Measurements from ENCODE around the gene BCL2L11. TPM values are rescaled to one million over a fixed set of nuclear protein-coding genes. Genes with fewer than 3 reads are reported as not detected.

BCL2L11 gene
- total RNA-seq, 1 donor: 2.2 TPM

DNA sequence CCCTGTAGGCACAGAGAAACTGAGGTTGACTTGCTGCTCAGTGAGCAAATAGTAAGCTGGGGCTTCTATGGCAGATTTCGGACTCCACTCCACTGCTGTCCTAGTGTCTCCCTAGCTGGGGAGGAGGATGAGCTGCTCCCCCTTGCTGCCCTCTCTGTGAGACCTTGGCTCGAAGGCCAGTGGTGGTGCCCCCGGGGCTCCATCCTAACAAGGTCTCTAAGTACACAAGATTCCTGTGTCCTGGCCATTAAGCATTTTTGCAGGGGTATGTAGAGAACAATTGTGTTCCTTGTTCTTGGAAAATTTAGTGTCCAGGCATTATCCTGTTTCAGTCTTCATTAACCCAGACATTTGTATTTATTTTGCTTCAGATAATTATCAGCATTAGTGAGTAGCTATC, 21.3 kb upstream of the BCL2L11 start:
- no peak for DNase-seq (ENCODE audit: low read depth)
- no peak overlapping the region for H3K4me3 ChIP-seq (ENCODE audit: low read depth, low read length)
- TF ChIP-seq, protein P1, sequence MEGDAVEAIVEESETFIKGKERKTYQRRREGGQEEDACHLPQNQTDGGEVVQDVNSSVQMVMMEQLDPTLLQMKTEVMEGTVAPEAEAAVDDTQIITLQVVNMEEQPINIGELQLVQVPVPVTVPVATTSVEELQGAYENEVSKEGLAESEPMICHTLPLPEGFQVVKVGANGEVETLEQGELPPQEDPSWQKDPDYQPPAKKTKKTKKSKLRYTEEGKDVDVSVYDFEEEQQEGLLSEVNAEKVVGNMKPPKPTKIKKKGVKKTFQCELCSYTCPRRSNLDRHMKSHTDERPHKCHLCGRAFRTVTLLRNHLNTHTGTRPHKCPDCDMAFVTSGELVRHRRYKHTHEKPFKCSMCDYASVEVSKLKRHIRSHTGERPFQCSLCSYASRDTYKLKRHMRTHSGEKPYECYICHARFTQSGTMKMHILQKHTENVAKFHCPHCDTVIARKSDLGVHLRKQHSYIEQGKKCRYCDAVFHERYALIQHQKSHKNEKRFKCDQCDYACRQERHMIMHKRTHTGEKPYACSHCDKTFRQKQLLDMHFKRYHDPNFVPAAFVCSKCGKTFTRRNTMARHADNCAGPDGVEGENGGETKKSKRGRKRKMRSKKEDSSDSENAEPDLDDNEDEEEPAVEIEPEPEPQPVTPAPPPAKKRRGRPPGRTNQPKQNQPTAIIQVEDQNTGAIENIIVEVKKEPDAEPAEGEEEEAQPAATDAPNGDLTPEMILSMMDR (IDR thresholded peaks at IDR 0.05; ENCODE audit: insufficient read depth, low read length): no peak

DNA sequence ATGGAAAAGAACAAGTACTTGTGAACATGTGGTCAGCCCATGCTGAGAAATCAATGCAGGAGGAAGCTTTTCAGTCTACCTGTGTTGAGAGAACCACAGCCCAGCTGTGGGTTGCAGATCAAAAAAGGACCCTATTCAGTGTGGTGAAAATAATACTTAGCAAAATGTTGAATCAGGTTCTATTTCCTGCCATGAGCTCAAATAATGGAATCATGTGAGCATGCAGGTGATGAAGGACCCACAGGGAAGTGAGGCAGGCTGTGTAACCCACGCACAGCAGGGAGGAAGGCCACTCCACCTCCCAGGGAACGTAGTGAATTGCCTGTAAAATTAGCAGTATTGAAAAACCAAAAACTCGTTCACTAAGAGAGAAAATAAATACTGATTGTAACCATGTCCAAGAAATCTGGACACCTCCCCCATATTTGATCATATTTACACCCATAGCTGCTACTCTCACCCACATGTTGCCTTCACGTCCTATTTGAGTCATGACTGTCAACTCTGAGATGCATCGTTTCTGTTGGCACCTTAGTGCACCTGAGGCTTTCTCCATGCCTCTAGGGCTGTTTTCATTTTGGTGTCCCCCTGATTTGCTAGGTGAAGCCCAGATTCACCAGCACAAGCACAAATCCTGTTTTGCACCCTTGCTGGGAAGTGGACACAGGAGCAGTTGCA, 20.5 kb upstream of the BCL2L11 start:
- TF ChIP-seq, protein P1 (IDR thresholded peaks at IDR 0.05; ENCODE audit: insufficient read depth, low read length): no peak
- no peak for DNase-seq (ENCODE audit: low read depth)
- H3K4me3 ChIP-seq (ENCODE audit: low read depth, low read length): no peak overlapping the region

DNA sequence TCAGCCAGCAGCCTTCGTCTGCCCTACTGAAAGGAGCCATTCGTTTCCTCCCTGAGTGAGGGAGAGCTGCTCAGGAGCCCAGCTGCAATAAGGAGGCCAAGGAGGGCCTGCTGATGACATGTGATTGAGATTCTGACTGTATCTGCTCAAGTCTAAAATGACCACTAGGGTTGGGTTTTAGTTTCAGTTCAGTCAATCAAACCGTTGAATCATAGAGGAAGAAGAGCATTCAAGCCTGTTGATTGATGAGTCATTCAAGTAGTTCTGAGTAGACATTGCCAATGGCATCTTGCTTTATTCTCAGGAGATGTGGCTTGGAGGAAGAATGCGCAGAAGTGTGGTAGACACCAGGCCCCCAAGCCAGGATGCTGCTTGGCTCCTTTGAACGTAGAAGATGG, 19.9 kb upstream of the BCL2L11 start:
- DNase-seq (ENCODE audit: low read depth): no peak
- TF ChIP-seq, protein P1 (IDR thresholded peaks at IDR 0.05; ENCODE audit: insufficient read depth, low read length): no peak
- no peak overlapping the region for H3K4me3 ChIP-seq (ENCODE audit: low read depth, low read length)

DNA sequence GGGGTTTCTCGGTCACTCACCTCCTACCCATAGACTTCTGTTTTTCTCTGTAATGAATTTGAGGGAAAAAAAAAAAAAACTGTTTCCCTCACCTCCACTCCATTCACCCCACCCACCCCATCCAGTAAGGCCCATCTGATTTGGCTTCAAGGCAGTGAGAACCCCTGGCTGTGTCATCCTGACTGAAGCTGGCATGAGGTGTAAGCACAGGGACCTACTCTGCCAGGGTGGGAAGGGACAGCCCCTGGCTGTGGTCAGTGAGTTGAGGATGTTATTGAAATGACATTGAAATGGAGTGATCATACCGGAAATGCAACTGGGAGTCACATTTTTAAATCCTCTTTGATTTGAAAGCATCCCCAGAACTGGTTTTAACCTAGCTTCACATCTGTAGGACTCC, 19.1 kb upstream of the BCL2L11 start:
- no peak overlapping the region for H3K4me3 ChIP-seq (ENCODE audit: low read depth, low read length)
- TF ChIP-seq, protein P1 (IDR thresholded peaks at IDR 0.05; ENCODE audit: insufficient read depth, low read length): no peak
- no peak for DNase-seq (ENCODE audit: low read depth)

DNA sequence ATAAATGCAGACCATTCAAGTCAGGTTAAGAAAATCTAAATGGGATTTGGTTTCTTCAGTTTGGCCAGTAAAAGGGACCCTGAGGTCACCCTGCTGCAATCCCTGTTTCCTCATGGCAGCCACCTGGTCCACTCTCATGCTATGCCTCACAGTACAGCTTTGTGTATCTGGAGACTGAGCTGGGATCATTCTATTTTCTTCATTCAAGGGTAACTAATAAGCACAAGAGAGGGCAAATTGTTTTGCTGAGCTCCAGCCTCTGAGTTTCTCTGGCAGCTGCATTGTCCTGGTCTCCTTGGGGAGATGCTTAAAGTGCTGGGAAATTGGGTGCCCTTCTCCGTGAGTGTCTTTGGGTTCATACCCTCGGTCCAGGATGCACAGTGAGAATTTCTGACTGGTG, 18.5 kb upstream of the BCL2L11 start:
- no peak for DNase-seq (ENCODE audit: low read depth)
- TF ChIP-seq, protein P1 (IDR thresholded peaks at IDR 0.05; ENCODE audit: insufficient read depth, low read length): no peak
- H3K4me3 ChIP-seq (ENCODE audit: low read depth, low read length): no peak overlapping the region

DNA sequence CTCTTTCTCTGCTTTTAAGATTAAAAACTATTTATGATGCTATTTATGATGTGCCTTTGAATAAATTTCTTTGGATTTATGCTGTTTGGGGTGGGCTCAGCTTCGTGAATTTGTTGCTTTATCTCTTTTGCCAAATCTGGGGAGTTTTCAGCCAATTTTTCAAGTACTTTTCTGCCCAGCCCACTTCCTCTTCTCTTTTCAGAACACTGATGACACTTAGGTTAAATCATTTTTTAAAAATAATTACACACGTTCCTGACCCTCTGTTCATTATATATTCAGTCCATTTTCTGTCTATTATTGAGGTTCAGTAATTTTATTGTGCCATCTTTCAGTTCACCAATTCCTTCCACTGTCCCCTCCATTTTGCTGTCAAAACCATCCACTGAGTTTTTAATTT, 14.8 kb upstream of the BCL2L11 start:
- TF ChIP-seq, protein P1 (IDR thresholded peaks at IDR 0.05; ENCODE audit: insufficient read depth, low read length): no peak
- no peak overlapping the region for H3K4me3 ChIP-seq (ENCODE audit: low read depth, low read length)
- DNase-seq (ENCODE audit: low read depth): no peak

DNA sequence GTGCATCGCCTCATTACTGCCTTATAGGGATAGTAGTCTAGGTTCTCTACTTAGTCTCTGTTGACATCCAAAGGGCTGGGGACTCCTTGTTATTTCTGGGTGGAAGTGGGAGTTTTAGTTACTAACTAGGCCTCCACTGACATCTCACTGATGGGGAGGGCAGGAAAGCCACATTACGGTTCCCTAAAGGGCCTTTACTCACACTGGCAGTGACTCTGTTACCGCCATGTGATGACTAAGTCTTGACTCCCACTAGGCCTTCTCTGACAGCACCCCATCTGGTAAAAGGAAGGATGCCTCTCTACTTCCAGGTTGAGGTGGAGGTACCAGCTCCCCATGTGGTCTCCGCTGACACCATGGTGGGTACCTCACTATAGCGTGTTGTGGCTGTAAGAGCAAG, 14.0 kb upstream of the BCL2L11 start:
- no peak overlapping the region for H3K4me3 ChIP-seq (ENCODE audit: low read depth, low read length)
- TF ChIP-seq, protein P1 (IDR thresholded peaks at IDR 0.05; ENCODE audit: insufficient read depth, low read length): no peak
- no peak for DNase-seq (ENCODE audit: low read depth)

All from fibroblast of the aortic adventitia (primary cell).